DMS 273 treated with DMSO at 0.1 percent for 48 hours (cell line): ENCODE data around the gene PGC.

Experiments
- DNase-seq: peaks from one replicate; lab custom pipeline; 2025; lab: John Stamatoyannopoulos, UW

PGC gene

GRCh38 chr6:41747256-41748101 lies at the start of gene PGC:
PGC (minus strand) TSS chr6:41747397; CDS start chr6:41747334, 63 bp downstream.
- DNase-seq: no peak

DNA sequence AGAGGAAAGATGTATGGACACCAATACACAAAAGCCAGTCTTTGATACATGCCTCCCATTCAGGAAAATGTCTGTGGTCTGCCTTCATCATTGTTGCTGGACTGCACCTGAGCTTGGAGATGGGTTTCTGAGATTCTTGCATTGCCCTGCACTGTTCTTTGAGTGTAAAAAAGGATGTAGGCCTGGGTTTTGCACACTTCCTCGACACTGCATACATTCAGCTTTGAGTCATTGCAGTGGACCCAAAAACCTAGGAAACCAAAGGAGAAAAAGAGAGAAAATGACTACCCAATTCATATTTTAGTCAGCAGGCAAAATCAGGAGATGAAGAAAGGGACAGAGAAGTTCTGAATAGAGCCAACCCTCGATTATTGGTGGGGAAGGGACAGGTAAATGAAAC lies 49.3 kb upstream of the PGC start:
- DNase-seq: no peak

DNA sequence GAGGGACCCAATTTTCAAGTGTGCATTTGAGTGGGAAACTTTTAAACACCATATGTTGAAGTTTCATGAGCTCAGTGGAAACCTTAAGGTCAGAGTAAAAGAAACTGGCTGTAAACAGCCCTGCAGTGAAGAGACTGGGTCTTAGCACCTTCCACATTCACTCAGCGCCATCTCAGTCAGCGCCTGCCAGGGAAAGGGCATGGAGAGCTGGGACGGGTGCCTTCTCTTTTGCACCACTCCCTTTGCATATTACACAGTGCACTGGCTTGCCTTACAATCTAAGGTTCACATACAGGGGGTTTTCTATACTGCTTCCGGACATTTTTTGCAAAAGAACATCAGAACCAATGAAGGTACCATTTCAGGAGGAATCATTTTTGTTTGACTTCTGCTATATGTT lies 44.8 kb upstream of the PGC start:
- no peak for DNase-seq

DNA sequence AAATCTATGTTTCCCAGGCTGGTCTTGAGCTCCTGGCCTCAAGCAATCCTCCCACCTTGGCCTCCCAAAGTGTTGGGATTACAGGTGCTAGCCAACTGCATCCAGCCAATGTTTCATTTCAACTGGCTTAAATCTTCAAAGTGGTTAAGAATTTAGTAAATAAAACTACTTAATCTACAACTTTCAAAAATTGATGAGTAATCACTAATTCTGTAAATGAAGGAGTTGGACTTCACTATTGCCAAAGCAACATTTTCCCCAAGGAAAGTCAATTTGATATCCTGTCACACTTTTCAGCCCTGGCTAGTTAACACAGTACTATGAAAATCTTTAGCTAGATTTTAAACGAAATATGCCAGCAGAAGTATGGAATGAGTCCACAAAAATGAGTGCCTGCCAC lies 44.1 kb upstream of the PGC start:
- no peak for DNase-seq

DNA sequence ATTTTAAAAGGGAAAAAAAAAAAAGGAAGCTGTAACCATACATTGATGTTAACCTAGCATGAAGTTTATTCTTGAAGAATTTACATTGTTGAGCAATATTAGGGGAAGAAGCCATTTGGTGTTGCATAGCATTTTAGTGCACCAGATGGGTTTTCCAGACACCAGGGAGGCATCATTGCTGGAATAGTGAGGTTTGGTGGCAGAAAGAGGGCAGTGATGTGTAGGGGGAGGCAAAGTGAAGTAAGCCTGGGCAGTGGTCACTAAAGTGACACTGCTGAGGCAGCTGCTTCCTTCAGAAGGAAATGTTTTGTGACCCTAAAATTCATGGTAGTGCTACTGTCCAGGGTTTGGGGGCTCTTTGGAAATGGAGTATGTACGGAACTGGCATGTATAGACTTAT lies 42.8 kb upstream of the PGC start:
- DNase-seq: no peak

DNA sequence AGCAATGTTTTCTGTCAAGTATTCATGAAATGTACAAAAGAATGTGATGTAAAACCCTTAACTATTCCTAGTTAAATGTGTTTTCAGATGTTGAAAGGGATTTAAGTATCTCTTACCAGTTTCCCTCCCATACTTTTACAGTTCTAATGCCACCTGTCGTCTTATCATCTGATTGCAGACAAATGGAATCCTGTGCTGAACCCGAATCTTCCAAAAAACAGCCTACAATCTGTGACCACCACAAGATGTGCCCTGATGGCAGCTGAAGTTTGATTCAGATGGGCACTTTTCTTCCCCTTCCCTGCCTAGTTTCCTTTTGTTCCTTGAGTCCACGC lies 42.2 kb upstream of the PGC start:
- no peak for DNase-seq

DNA sequence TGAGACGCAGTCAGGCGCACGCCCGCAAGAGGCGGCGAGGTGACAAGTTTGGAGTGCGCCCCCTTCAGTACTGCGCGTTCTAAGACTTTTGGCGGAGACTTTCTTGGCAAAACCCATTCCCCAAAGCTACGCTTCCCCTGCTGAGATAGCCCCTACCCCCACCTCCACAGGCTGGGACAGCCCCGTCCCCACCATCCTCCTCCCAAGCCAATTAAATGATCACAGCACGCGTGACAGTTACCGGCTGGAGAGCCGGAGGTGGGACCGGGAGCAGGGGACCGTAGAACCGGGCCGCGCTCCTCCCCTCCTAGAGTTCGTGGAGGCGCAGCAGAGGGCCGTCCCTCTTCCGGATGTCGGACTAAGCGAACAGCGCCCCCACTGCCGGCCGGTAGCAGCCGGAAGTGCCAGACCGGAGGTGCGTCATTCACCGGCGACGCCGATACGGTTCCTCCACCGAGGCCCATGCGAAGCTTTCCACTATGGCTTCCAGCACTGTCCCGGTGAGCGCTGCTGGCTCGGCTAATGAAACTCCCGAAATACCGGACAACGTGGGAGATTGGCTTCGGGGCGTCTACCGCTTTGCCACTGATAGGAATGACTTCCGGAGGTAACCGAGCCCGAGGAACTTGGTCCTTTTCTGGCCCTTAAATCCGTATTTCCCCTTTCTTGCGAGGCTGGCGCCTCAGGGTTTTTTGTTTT lies 40.2 kb upstream of the PGC start, which contains the start of gene TOMM6:
TOMM6 (plus strand) TSS at position 476 of the 699 bp plus-strand sequence; CDS start at position 480, 4 bp downstream.
- peak; percentile 82 for DNase-seq

- peak; percentile 54 for DNase-seq
These were observed 39.4 kb upstream of the PGC start for GRCh38 chr6:41786451-41787218.

GRCh38 chr6:41785689-41786450 lies 38.7 kb upstream of the PGC start:
- no peak for DNase-seq

GRCh38 chr6:41785254-41785653 lies 38.1 kb upstream of the PGC start:
- no peak for DNase-seq

GRCh38 chr6:41784581-41785171 lies 37.5 kb upstream of the PGC start:
- no peak for DNase-seq

GRCh38 chr6:41783106-41783780 lies 36.0 kb upstream of the PGC start:
- no peak for DNase-seq

- no peak for DNase-seq
These were observed 34.2 kb upstream of the PGC start for GRCh38 chr6:41781366-41781730.

DNA sequence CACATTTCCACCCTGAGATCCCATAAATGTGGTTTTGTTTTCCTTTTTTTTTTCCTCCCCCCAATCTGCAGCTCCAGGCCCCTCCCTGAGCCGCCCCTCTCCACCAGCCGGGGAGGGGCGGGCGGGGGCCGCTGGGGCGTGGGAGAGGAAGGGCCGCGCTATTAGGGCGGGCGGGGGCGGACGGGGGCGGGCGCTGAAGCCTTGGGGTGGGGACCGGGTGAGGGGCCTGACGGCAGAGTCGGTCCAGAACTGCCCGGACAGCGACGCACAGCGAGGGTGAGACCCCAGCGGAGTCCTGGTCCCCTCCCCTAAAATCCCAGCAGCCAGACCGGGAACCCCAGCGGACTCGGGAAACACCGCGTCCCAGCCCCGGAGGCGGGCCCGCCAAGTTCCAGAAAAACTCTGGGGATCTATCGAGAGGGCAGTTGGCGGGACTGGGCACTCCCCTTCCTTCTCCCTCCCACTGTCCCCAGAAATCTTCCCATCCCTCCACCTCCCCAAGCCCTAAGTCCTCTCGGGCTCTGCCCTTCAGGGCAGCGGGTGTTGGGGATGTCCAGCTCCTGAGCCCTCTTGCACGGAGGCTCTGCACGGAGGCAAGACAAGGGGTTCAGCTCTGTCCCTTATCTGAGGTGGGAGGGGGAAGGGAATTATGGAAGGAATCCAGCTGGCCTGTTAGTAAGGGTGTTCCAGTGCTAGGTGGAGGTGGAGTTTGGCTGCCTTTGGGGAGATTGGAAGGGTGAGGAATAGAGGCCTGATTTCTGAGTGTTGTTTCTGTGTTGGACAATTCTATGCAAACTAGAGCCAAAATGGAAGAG lies 33.6 kb upstream of the PGC start, which contains the start of gene PRICKLE4:
PRICKLE4 (plus strand) TSS at position 232 of the 815 bp plus-strand sequence. CDS start 2,692 bp downstream, outside the sequence.
- peak; percentile 5 for DNase-seq

DNA sequence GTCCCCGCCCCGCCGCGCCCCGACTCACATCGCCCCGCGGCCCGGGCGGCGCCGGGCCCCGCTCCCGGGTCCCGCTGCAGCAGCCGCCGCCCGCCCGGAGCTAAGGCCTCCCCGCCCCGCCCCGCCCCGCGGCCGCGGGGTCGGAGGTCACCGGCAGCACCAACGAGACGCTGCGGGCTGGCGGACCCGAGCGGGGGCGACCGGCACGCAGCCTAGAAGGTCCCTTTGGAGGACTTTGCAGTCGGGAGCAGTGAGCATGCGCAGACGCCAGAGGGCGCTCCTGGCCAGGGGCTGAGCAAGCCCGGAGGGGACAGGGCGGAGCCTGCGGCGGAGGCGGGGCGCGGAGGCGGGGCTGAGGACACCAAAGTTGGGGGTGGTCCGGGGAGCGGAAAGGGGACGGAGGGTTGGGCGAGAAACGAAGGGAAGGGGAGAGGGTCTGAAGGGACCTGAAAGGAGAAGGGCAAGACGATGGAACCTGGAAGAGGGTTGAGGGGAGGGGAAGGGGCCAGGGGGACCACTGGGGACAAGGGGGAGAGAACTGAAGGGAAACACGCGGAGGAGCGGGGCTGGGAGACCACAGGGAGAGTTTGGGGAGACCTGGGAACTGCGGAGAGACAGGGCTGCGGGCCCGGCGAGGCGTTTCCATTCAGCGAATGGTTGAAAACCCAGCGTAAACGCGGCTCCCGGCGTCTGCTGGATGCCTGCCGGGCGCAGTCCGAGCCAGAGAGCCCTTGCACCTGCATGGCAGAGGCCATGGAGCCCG lies 32.8 kb upstream of the PGC start, which contains the start of gene FRS3:
FRS3 (minus strand) TSS at position 113 of the 763 bp plus-strand sequence. CDS start 2,913 bp downstream, outside the sequence.
- peak; percentile 80 for DNase-seq

GRCh38 chr6:41779336-41779735 lies 32.1 kb upstream of the PGC start:
- no peak for DNase-seq

DNA sequence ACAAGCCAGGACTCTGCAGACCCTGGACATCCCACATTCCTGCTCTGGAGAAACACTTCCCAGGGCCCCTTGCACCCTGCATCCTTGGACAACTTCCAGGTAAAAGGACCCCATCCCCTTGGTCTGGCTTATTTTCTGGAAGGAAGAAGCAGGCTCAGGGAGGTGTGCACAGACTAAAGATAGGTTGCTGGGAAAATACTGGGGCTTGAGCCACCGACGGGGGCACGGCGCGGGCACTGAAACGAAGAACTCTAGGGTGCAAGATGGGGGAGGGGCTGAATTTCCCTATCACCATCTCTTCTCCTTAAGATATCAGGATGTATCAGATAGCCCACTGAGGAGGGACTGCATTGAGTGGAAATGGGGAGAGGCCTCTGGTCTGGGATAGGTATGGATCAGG lies 31.7 kb upstream of the PGC start:
- DNase-seq: no peak

GRCh38 chr6:41777551-41778285 lies 30.5 kb upstream of the PGC start:
- DNase-seq: no peak
